SK-N-SH (cell line): ENCODE data around the gene ADD1. TPM values are rescaled to one million over a fixed set of nuclear protein-coding genes. Genes with fewer than 3 reads are reported as not detected.

ENCODE experiments used
- CTCF ChIA-PET: fragments of 300-600, 350-600 bp; formaldehyde crosslinking; extraction: SDS; loops from one replicate; lab custom pipeline; 2021; lab: Yijun Ruan, JAX
- POLR2A ChIA-PET: fragments of 350-600 bp; sonication (Branson Sonifier 250); formaldehyde crosslinking; extraction: SDS; loops from one replicate; lab custom pipeline; 2020; ENCODE audit warnings: antibody characterized with exemption, inconsistent platforms; lab: Yijun Ruan, JAX
- DNase-seq: peaks from one replicate; pipeline ENCODE4 v3.0.0; 2012
- H2AFZ ChIP-seq: fragments of 200-600 bp; sonication (generic); 2 replicates; pipeline ENCODE4 v1.8.1; 2016; ENCODE audit warnings: antibody characterized with exemption, mild to moderate bottlenecking, low read depth
- H3F3A ChIP-seq: fragments of 200-600 bp; sonication (generic); replicated peaks from 2 replicates; pipeline ENCODE3; 2016; ENCODE audit warnings: antibody characterized with exemption, mild to moderate bottlenecking; ENCODE audit not compliant: insufficient read depth
- H3K27ac ChIP-seq, 2 experiments: fragments of 200-500 bp in 1 of 2; fragments of 200-600 bp in 1 of 2; sonication (Bioruptor generic) in 1 of 2; sonication (generic), shearing (Covaris generic) in 1 of 2; 2 replicates each; pipeline versions ENCODE4 v1.5.1 to v1.6.1; 2014 to 2016; ENCODE audit warnings: low read depth in 2 of 2, inconsistent platforms in 1 of 2, low read length in 1 of 2, mild to moderate bottlenecking in 1 of 2, mixed read lengths in 1 of 2
- H3K27me3 ChIP-seq: fragments of 200-600 bp; sonication (generic), shearing (Covaris generic); 2 replicates; pipeline ENCODE4 v1.6.1; 2016; ENCODE audit warnings: mixed run types; ENCODE audit not compliant: insufficient read depth
- H3K36me3 ChIP-seq, 2 experiments: fragments of 200-500 bp in 1 of 2; fragments of 200-600 bp in 1 of 2; sonication (Bioruptor generic) in 1 of 2; sonication (generic) in 1 of 2; replicated peaks in 1 of 2; 2 replicates each; pipeline versions ENCODE3 to v1.5.1; 2014 to 2016; ENCODE audit warnings: low read length in 1 of 2, mild to moderate bottlenecking in 1 of 2; ENCODE audit not compliant: insufficient read depth in 2 of 2, control insufficient read depth in 1 of 2
- H3K4me1 ChIP-seq, 2 experiments: fragments of 200-500 bp in 1 of 2; fragments of 200-600 bp in 1 of 2; sonication (Bioruptor generic) in 1 of 2; sonication (generic), shearing (Covaris generic) in 1 of 2; 2 replicates each; pipeline versions ENCODE4 v1.5.1 to v1.6.1; 2014 to 2016; ENCODE audit warnings: low read depth in 1 of 2, low read length in 1 of 2, mixed run types in 1 of 2; ENCODE audit not compliant: insufficient read depth in 2 of 2, control insufficient read depth in 1 of 2
- H3K4me2 ChIP-seq: fragments of 200-600 bp; sonication (generic), shearing (Covaris generic); 2 replicates; pipeline ENCODE4 v1.6.1; 2017; ENCODE audit warnings: mixed run types
- H3K4me3 ChIP-seq, 2 experiments: fragments of 200-500 bp in 1 of 2; fragments of 200-600 bp in 1 of 2; sonication (Bioruptor generic) in 1 of 2; sonication (generic), shearing (Covaris generic) in 1 of 2; 2 replicates each; pipeline versions ENCODE4 v1.5.1 to v1.8.1; 2014 to 2016; ENCODE audit warnings: low read depth in 2 of 2, inconsistent platforms in 1 of 2, low read length in 1 of 2, mild to moderate bottlenecking in 1 of 2, mixed read lengths in 1 of 2, moderate library complexity in 1 of 2
- H3K79me2 ChIP-seq: fragments of 200-600 bp; sonication (generic); 2 replicates; pipeline ENCODE4 v1.8.1; 2017; ENCODE audit warnings: mild to moderate bottlenecking; ENCODE audit not compliant: insufficient read depth
- H3K9ac ChIP-seq: fragments of 200-600 bp; sonication (generic); 2 replicates; pipeline ENCODE4 v1.6.1; 2017; ENCODE audit warnings: mixed run types
- H3K9me2 ChIP-seq: fragments of 200-600 bp; sonication (generic); 2 replicates; pipeline ENCODE4 v1.6.1; 2017; ENCODE audit warnings: mixed run types
- H3K9me3 ChIP-seq: fragments of 200-600 bp; sonication (generic); 2 replicates; pipeline ENCODE4 v1.6.1; 2017; ENCODE audit warnings: mixed run types, mild to moderate bottlenecking, moderate library complexity
- H4K20me1 ChIP-seq: fragments of 200-600 bp; sonication (generic); 2 replicates; pipeline ENCODE4 v1.6.1; 2017; ENCODE audit warnings: mild to moderate bottlenecking, mixed run types; ENCODE audit not compliant: insufficient read depth
- CHD2 ChIP-seq: fragments of 150-350 bp; IDR thresholded peaks from 2 replicates; pipeline ENCODE4 v1.6.1; 2018; ENCODE audit warnings: low read length; ENCODE audit not compliant: partially characterized antibody
- CTCF ChIP-seq: fragments of 200-600 bp; sonication (generic); IDR thresholded peaks from 2 replicates; pipeline ENCODE4 v1.6.1; 2017; ENCODE audit warnings: antibody characterized with exemption, mild to moderate bottlenecking, moderate library complexity
- ELF1 ChIP-seq: IDR thresholded peaks from 2 replicates; pipeline ENCODE4 v1.4.0; 2012
- EP300 ChIP-seq, 2 experiments: IDR thresholded peaks; 2 replicates each; pipeline versions ENCODE4 v1.4.0 to v1.6.1; 2012; ENCODE audit warnings: borderline replicate concordance in 1 of 2, low read depth in 1 of 2, low read length in 1 of 2
- IRF3 ChIP-seq: fragments of 150-350 bp; IDR thresholded peaks from 2 replicates; pipeline ENCODE4 v1.6.1; 2016; ENCODE audit warnings: mild to moderate bottlenecking, low read depth, low read length
- MAX ChIP-seq: IDR thresholded peaks from 2 replicates; pipeline ENCODE4 v1.4.0; 2012; ENCODE audit warnings: low read depth
- POLR2AphosphoS5 ChIP-seq: IDR thresholded peaks from 2 replicates; pipeline ENCODE4 v1.6.1; 2012; ENCODE audit warnings: low read depth, low read length
- RAD21 ChIP-seq: IDR thresholded peaks from 2 replicates; pipeline ENCODE4 v1.6.1; 2012; ENCODE audit warnings: mild to moderate bottlenecking, low read length
- REST ChIP-seq: IDR thresholded peaks from 2 replicates; pipeline ENCODE4 v1.6.1; 2012; ENCODE audit warnings: mild to moderate bottlenecking, low read depth, low read length, moderate library complexity
- TCF12 ChIP-seq: IDR thresholded peaks from 2 replicates; pipeline ENCODE4 v1.4.0; 2012
- TEAD4 ChIP-seq: IDR thresholded peaks from 2 replicates; pipeline ENCODE4 v1.4.0; 2012; ENCODE audit warnings: mild to moderate bottlenecking, borderline replicate concordance; ENCODE audit not compliant: insufficient read depth
- WGBS: methylation state at CpG from one replicate; pipeline ENCODE4 v1.1.6; 2017; ENCODE audit warnings: low lambda C conversion rate; 5-methylcytosine and 5-hydroxymethylcytosine counted together
- polyA plus RNA-seq, 3 experiments: library from polyadenylated mRNA; depleted of rRNA; stranded (reverse); fragments of >200 nt; gene quantifications; 2 replicates each; pipeline ENCODE4 v1.2.3, GENCODE V29; 2012

The ADD1 gene
- polyA plus RNA-seq, 1 of the 3 experiments (the other 2 are of a cell fraction), result 155 TPM

GRCh38 chr4:2825740-2826139, 17.9 kb upstream of the ADD1 start:
- ChIA-PET CTCF (no interaction called here), POLR2A (interaction anchor here (0.6 kb wide), 1 partner anchor 16 kb away, joined by 3 read pairs; no protein-coding TSS in a partner anchor)
- H3F3A ChIP-seq, result no peaks in the 10 kb centered on the region
- peaks cover 0 to 6% of the 10 kb centered on the region in 2 experiments for H3K36me3 ChIP-seq
- no peak for DNase-seq
- no peak overlapping the region for H2AFZ ChIP-seq
- H3K27ac ChIP-seq, result no peak overlapping the region
- H3K9me3 ChIP-seq, result no peaks in the 10 kb centered on the region
- no peaks in the 10 kb centered on the region for H3K79me2 ChIP-seq
- no peaks in the 10 kb centered on the region for H3K27me3 ChIP-seq
- no peaks in the 10 kb centered on the region for H3K9me2 ChIP-seq
- no peaks in the 10 kb centered on the region; a peak in 1 of 4 replicates for H3K4me1 ChIP-seq
- H3K4me2 ChIP-seq, result no peak overlapping the region
- no peaks in the 10 kb centered on the region for H4K20me1 ChIP-seq
- H3K4me3 ChIP-seq, result no peak overlapping the region
- TF ChIP-seq ELF1, result no peak
- TF ChIP-seq POLR2AphosphoS5, result no peak
- TF ChIP-seq CTCF, result no peak
- TF ChIP-seq CHD2, result no peak
- no peak for TF ChIP-seq TCF12
- TF ChIP-seq IRF3, result no peak
- TF ChIP-seq RAD21, result no peak
- TF ChIP-seq EP300 (IDR thresholded peaks at IDR 0.05; ENCODE audit: borderline replicate concordance in 1 of 2, low read depth in 1 of 2, low read length in 1 of 2), result no peak
- no peak for TF ChIP-seq REST
- no peak for TF ChIP-seq TEAD4
- TF ChIP-seq MAX, result no peak
- no CpG with 5 or more reads among the region's 13 CpGs for whole genome bisulfite sequencing
- no peak overlapping the region for H3K9ac ChIP-seq
